IMR-90 (cell line): Measurements from ENCODE around the gene DRAXIN. TPM values are rescaled to one million over a fixed set of nuclear protein-coding genes. Genes with fewer than 3 reads are reported as not detected.

Experiments used
- ATAC-seq: fragments of 200-7000 bp; cut with Tn5 transposase; 2 replicates; pipeline ENCODE4 v1.9.1; 2020; ENCODE audit warnings: low read depth, mild to moderate bottlenecking, moderate library complexity
- BruUV-seq: library from RNA; stranded (reverse); fragments of 400-500 nt; replicated peaks from 2 replicates; lab custom pipeline; 2021; lab: Mats Ljungman, UMichigan
- CTCF ChIA-PET: fragments of 300-600 bp; formaldehyde crosslinking; extraction: SDS; loops from one replicate; lab custom pipeline; 2021; ENCODE audit warnings: antibody characterized with exemption; lab: Yijun Ruan, JAX
- POLR2A ChIA-PET: fragments of 300-600 bp; sonication (Branson Sonifier 250); formaldehyde crosslinking; loops from one replicate; lab custom pipeline; 2022; ENCODE audit warnings: antibody characterized with exemption; ENCODE audit not compliant: unreplicated experiment; lab: Charles Lee
- DNase-seq: peaks from one replicate; pipeline ENCODE4 v3.0.0; 2013
- H2AFZ ChIP-seq: replicated peaks from 2 replicates; pipeline ENCODE3; 2013; ENCODE audit warnings: low read length, mild to moderate bottlenecking; ENCODE audit not compliant: poor library complexity
- H2AK5ac ChIP-seq: 2 replicates; pipeline ENCODE4 v1.6.1; 2013; ENCODE audit warnings: low read depth, low read length, inconsistent platforms
- H2AK9ac ChIP-seq: replicated peaks from 2 replicates; pipeline ENCODE3; 2013; ENCODE audit warnings: mild to moderate bottlenecking, low read depth, low read length, moderate library complexity; ENCODE audit not compliant: poor library complexity
- H2BK120ac ChIP-seq: 2 replicates; pipeline ENCODE4 v1.6.1; 2013; ENCODE audit warnings: low read depth, low read length, inconsistent platforms
- H2BK15ac ChIP-seq: 3 replicates; pipeline ENCODE4 v1.6.1; 2013; ENCODE audit warnings: low read depth, low read length, inconsistent platforms
- H2BK20ac ChIP-seq: 2 replicates; pipeline ENCODE4 v1.6.1; 2013; ENCODE audit warnings: low read depth, mild to moderate bottlenecking, inconsistent platforms, low read length, moderate library complexity
- H2BK5ac ChIP-seq: 2 replicates; pipeline ENCODE4 v1.6.1; 2013; ENCODE audit warnings: mild to moderate bottlenecking, low read depth, low read length, inconsistent platforms; ENCODE audit not compliant: poor library complexity, severe bottlenecking
- H3K14ac ChIP-seq: replicated peaks from 2 replicates; pipeline ENCODE4 v1.6.1; 2013; ENCODE audit warnings: low read depth, low read length, inconsistent platforms
- H3K18ac ChIP-seq: 2 replicates; pipeline ENCODE4 v1.6.1; 2013; ENCODE audit warnings: low read depth, low read length, control low read depth
- H3K23ac ChIP-seq: 2 replicates; pipeline ENCODE4 v1.6.1; 2013; ENCODE audit warnings: low read depth, low read length, inconsistent platforms
- H3K27ac ChIP-seq: 2 replicates; pipeline ENCODE4 v1.5.1; 2013; ENCODE audit warnings: mild to moderate bottlenecking, control low read depth, low read length; ENCODE audit not compliant: insufficient read depth
- H3K27me3 ChIP-seq: 2 replicates; pipeline ENCODE4 v1.6.1; 2013; ENCODE audit warnings: low read length; ENCODE audit not compliant: control insufficient read depth, insufficient read depth
- H3K36me3 ChIP-seq: 2 replicates; pipeline ENCODE4 v1.6.1; 2013; ENCODE audit warnings: low read length, mixed read lengths; ENCODE audit not compliant: control insufficient read depth, insufficient read depth
- H3K4ac ChIP-seq: 2 replicates; pipeline ENCODE4 v1.6.1; 2013; ENCODE audit warnings: low read depth, low read length, inconsistent platforms
- H3K4me1 ChIP-seq: 2 replicates; pipeline ENCODE4 v1.6.1; 2013; ENCODE audit warnings: low read length, mixed read lengths; ENCODE audit not compliant: control insufficient read depth, insufficient read depth
- H3K4me2 ChIP-seq: 2 replicates; pipeline ENCODE4 v1.6.1; 2013; ENCODE audit warnings: low read depth, mild to moderate bottlenecking, control low read depth, low read length, moderate library complexity
- H3K4me3 ChIP-seq: 2 replicates; pipeline ENCODE4 v1.5.1; 2013; ENCODE audit warnings: low read depth, mild to moderate bottlenecking, control low read depth, low read length, moderate library complexity; ENCODE audit not compliant: insufficient read depth
- H3K56ac ChIP-seq: 2 replicates; pipeline ENCODE4 v1.6.1; 2013; ENCODE audit warnings: low read length, inconsistent platforms; ENCODE audit not compliant: insufficient read depth; ENCODE audit errors: extremely low read depth
- H3K79me1 ChIP-seq, 2 experiments: 2 replicates each; pipeline ENCODE4 v1.6.1; 2013; ENCODE audit warnings: low read length in 2 of 2, inconsistent platforms in 1 of 2, low read depth in 1 of 2
- H3K9ac ChIP-seq: 2 replicates; pipeline ENCODE4 v1.6.1; 2013; ENCODE audit warnings: low read depth, low read length, control low read depth
- H3K9me1 ChIP-seq: 2 replicates; pipeline ENCODE4 v1.6.1; 2013; ENCODE audit warnings: low read length, inconsistent platforms; ENCODE audit not compliant: insufficient read depth
- H3K9me3 ChIP-seq: 2 replicates; pipeline ENCODE4 v1.6.1; 2013; ENCODE audit warnings: low read length; ENCODE audit not compliant: control insufficient read depth, insufficient read depth
- H4K20me1 ChIP-seq: 2 replicates; pipeline ENCODE4 v1.6.1; 2013; ENCODE audit warnings: low read length, inconsistent platforms; ENCODE audit not compliant: insufficient read depth
- H4K5ac ChIP-seq: 2 replicates; pipeline ENCODE4 v1.6.1; 2013; ENCODE audit warnings: mild to moderate bottlenecking, low read depth, low read length, control low read depth
- H4K8ac ChIP-seq, 2 experiments: 2 replicates each; pipeline ENCODE4 v1.6.1; 2013; ENCODE audit warnings: low read depth in 2 of 2, low read length in 2 of 2, control low read depth in 1 of 2, inconsistent platforms in 1 of 2
- H4K91ac ChIP-seq: 2 replicates; pipeline ENCODE4 v1.6.1; 2013; ENCODE audit warnings: low read depth, low read length, inconsistent platforms; ENCODE audit not compliant: insufficient read depth
- BHLHE40 ChIP-seq: fragments of 150-350 bp; IDR thresholded peaks from 2 replicates; pipeline ENCODE4 v1.6.1; 2016; ENCODE audit warnings: mild to moderate bottlenecking, low read depth, low read length
- CEBPB ChIP-seq: IDR thresholded peaks from 2 replicates; pipeline ENCODE4 v1.6.1; 2012; ENCODE audit warnings: low read depth, low read length, improper control_type of control experiment
- CHD1 ChIP-seq: IDR thresholded peaks from 2 replicates; pipeline ENCODE4 v1.6.1; 2012; ENCODE audit warnings: low read depth, low read length, improper control_type of control experiment
- FOS ChIP-seq: fragments of 150-350 bp; IDR thresholded peaks from 2 replicates; pipeline ENCODE4 v1.6.1; 2016; ENCODE audit warnings: low read depth, low read length
- MXI1 ChIP-seq: IDR thresholded peaks from 2 replicates; pipeline ENCODE4 v1.6.1; 2012; ENCODE audit warnings: low read depth, mild to moderate bottlenecking, low read length, moderate library complexity, borderline replicate concordance
- RCOR1 ChIP-seq: IDR thresholded peaks from 2 replicates; pipeline ENCODE4 v1.6.1; 2012; ENCODE audit warnings: mild to moderate bottlenecking, low read length, improper control_type of control experiment; ENCODE audit not compliant: insufficient replicate concordance
- RFX5 ChIP-seq: IDR thresholded peaks from 2 replicates; pipeline ENCODE4 v1.8.0; 2012; ENCODE audit warnings: low read depth, mild to moderate bottlenecking, low read length, moderate library complexity
- WGBS, 2 experiments: methylation state at CpG; one replicate each; pipeline versions ENCODE4 v1.1.5 to v1.1.7; 2013; ENCODE audit warnings: missing lambda C conversion rate in 2 of 2; ENCODE audit not compliant: insufficient read length in 1 of 2; ENCODE audit errors: extremely low coverage in 2 of 2; 5-methylcytosine and 5-hydroxymethylcytosine counted together
- dilution Hi-C: fragments of 300-500 bp; cut with HindIII; formaldehyde crosslinking; loops from one replicate; pipeline ENCODE4 v1.14.3; 2018; ENCODE audit warnings: low sequenced_read_pairs; ENCODE audit not compliant: unreplicated experiment
- in situ Hi-C: fragments of 300-500 bp; cut with MboI; formaldehyde crosslinking; loops from 3 replicates; pipeline ENCODE4 v1.14.3; 2019; ENCODE audit warnings: low sequenced_read_pairs, inconsistent platforms, mixed read lengths
- intact Hi-C: fragments of 100-400 bp; cut with micrococcal nuclease; formaldehyde crosslinking; loops from 2 replicates; pipeline ENCODE4 v1.10.0; 2022
- polyA plus RNA-seq, 3 experiments: library from polyadenylated mRNA; depleted of rRNA; stranded (reverse); fragments of >200 nt; gene quantifications; 2 replicates each; pipeline ENCODE4 v1.2.3, GENCODE V29; 2012; ENCODE audit warnings: low replicate concordance in 1 of 3
- total RNA-seq: library from RNA; depleted of rRNA; stranded (reverse); fragments of >200 nt; gene quantifications from 2 replicates; pipeline ENCODE4 v1.2.3, GENCODE V29; 2012
- TF ChIP-seq, protein P1 (sequence below): fragments of 150-350 bp; IDR thresholded peaks from 2 replicates; pipeline ENCODE4 v1.6.1; 2017; ENCODE audit warnings: mild to moderate bottlenecking, antibody characterized with exemption, low read length, low read depth
- TF ChIP-seq, protein P2 (sequence below): conservative IDR thresholded peaks from 2 replicates; pipeline ENCODE4 v1.5.1; 2012; ENCODE audit warnings: mild to moderate bottlenecking, low read depth, low read length, improper control_type of control experiment

The DRAXIN gene
- total and polyA plus RNA-seq, 2 of the 4 experiments (the other 2 are of a cell fraction): under 0.01 to 0.02 TPM

GRCh38 chr1:11772458-11772857, 80.9 kb downstream of the DRAXIN start:
- H3K27me3 ChIP-seq: peaks cover 6% of the 10 kb centered on the region
- H3K36me3 ChIP-seq: no peaks in the 10 kb centered on the region
- H3K56ac ChIP-seq: no peak overlapping the region
- DNase-seq (no peak), ATAC-seq (peak; percentile 47; the same call in 1 of the 2 replicates)
- H2BK15ac ChIP-seq: no peak overlapping the region
- no peak overlapping the region for H3K23ac ChIP-seq
- intact Hi-C loops (no loop called here), in situ Hi-C loops (no loop called here), dilution Hi-C loops (no loop called here)
- H2AK9ac ChIP-seq: no peak overlapping the region
- H3K9me3 ChIP-seq: no peaks in the 10 kb centered on the region
- H3K27ac ChIP-seq: no peak overlapping the region
- H2BK5ac ChIP-seq: no peak overlapping the region
- no peak overlapping the region for H3K9ac ChIP-seq
- H2AFZ ChIP-seq: no peak overlapping the region
- no CpG with 5 or more reads among the region's 5 CpGs for WGBS, 2 experiments
- no peak overlapping the region for H4K91ac ChIP-seq
- TF ChIP-seq RCOR1 (no peak), MXI1 (no peak), FOS (no peak), CHD1 (no peak), CEBPB (no peak), RFX5 (no peak), BHLHE40 (no peak)
- TF ChIP-seq, protein P1, sequence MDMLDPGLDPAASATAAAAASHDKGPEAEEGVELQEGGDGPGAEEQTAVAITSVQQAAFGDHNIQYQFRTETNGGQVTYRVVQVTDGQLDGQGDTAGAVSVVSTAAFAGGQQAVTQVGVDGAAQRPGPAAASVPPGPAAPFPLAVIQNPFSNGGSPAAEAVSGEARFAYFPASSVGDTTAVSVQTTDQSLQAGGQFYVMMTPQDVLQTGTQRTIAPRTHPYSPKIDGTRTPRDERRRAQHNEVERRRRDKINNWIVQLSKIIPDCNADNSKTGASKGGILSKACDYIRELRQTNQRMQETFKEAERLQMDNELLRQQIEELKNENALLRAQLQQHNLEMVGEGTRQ: no peak
- TF ChIP-seq, protein P2, sequence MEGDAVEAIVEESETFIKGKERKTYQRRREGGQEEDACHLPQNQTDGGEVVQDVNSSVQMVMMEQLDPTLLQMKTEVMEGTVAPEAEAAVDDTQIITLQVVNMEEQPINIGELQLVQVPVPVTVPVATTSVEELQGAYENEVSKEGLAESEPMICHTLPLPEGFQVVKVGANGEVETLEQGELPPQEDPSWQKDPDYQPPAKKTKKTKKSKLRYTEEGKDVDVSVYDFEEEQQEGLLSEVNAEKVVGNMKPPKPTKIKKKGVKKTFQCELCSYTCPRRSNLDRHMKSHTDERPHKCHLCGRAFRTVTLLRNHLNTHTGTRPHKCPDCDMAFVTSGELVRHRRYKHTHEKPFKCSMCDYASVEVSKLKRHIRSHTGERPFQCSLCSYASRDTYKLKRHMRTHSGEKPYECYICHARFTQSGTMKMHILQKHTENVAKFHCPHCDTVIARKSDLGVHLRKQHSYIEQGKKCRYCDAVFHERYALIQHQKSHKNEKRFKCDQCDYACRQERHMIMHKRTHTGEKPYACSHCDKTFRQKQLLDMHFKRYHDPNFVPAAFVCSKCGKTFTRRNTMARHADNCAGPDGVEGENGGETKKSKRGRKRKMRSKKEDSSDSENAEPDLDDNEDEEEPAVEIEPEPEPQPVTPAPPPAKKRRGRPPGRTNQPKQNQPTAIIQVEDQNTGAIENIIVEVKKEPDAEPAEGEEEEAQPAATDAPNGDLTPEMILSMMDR: no peak
- H4K20me1 ChIP-seq: no peaks in the 10 kb centered on the region
- no peak overlapping the region for H3K14ac ChIP-seq
- ChIA-PET POLR2A (no interaction called here), CTCF (interaction anchor here (0.6 kb wide), 2 partner anchors 109 to 123 kb away, joined by 3 to 4 read pairs; partner anchors contain the start of gene FBXO6)
- no peak overlapping the region for H3K4ac ChIP-seq
- no TSS peak for BruUV-seq
- H4K8ac ChIP-seq: no peak overlapping the region
- H3K18ac ChIP-seq: no peak overlapping the region
- no peaks in the 10 kb centered on the region for H3K4me1 ChIP-seq
- no peaks in the 10 kb centered on the region for H3K79me1 ChIP-seq
- H2BK120ac ChIP-seq: no peak overlapping the region
- H3K9me1 ChIP-seq: no peaks in the 10 kb centered on the region
- no peak overlapping the region for H2AK5ac ChIP-seq
- no peak overlapping the region for H3K4me2 ChIP-seq
- H3K4me3 ChIP-seq: no peak overlapping the region
- H2BK20ac ChIP-seq: no peak overlapping the region
- no peak overlapping the region for H4K5ac ChIP-seq
